ENCODE data around the gene GPR55. TPM values are rescaled to one million over a fixed set of nuclear protein-coding genes. Genes with fewer than 3 reads are reported as not detected.
"Not testable (repeated sequence)": the region's sequence is repeated elsewhere in the genome, so short reads cannot be mapped to it uniquely, and the experiment has no call there.

GPR55 gene
- 1 to 10 TPM; 1.2 to 1.6 (median 1.5) TPM for total RNA-seq

GRCh38 chr2:230924470-230925341 lies at the start of gene GPR55:
Gene GPR55 (minus strand): TSS chr2:230925242. CDS start chr2:230910962, 14,280 bp downstream.
- Mint-ChIP-seq H3K9me3 (no peaks in the 10 kb centered on the region), H3K27me3 (ENCODE audit: low read depth) (peaks cover 7% of the 10 kb centered on the region), H3K4me3 (peak within 1 kb of the TSS; percentile 71), H3K36me3 (ENCODE audit: insufficient read depth) (no peaks in the 10 kb centered on the region), H3K4me1 (ENCODE audit: low read depth) (peaks cover 60% of the 10 kb centered on the region)
- DNase-seq, result peak; percentile 52
- ATAC-seq, result peak; percentile 69

GRCh38 chr2:230974096-230974913 lies 49.3 kb upstream of the GPR55 start:
- Mint-ChIP-seq H3K4me1 (ENCODE audit: low read depth) (peaks cover 46% of the 10 kb centered on the region), H3K27me3 (ENCODE audit: low read depth) (peaks cover 6% of the 10 kb centered on the region), H3K9me3 (peaks cover 3% of the 10 kb centered on the region), H3K4me3 (peak overlapping the region; percentile 69), H3K36me3 (ENCODE audit: insufficient read depth) (peaks cover 2% of the 10 kb centered on the region)
- DNase-seq (peak; percentile 64), ATAC-seq (peak; percentile 92 to 93)

- Mint-ChIP-seq H3K4me3 (no peak overlapping the region), H3K27me3 (ENCODE audit: low read depth) (peaks cover 8% of the 10 kb centered on the region), H3K36me3 (ENCODE audit: insufficient read depth) (peaks cover 2% of the 10 kb centered on the region), H3K4me1 (ENCODE audit: low read depth) (peaks cover 37% of the 10 kb centered on the region), H3K9me3 (peaks cover 3% of the 10 kb centered on the region)
- ATAC-seq (no peak), DNase-seq (no peak)
These were observed 47.0 kb upstream of the GPR55 start for GRCh38 chr2:230972046-230972445.

- Mint-ChIP-seq H3K4me1 (ENCODE audit: low read depth) (peaks cover 22% of the 10 kb centered on the region), H3K36me3 (ENCODE audit: insufficient read depth) (peaks cover 1% of the 10 kb centered on the region), H3K9me3 (peaks cover 2% of the 10 kb centered on the region), H3K27me3 (ENCODE audit: low read depth) (peaks cover 3% of the 10 kb centered on the region), H3K4me3 (peak overlapping the region; percentile 12)
- ATAC-seq, result no peak
- DNase-seq, result no peak
These were observed 44.6 kb upstream of the GPR55 start for GRCh38 chr2:230969659-230970015.

- DNase-seq (no peak), ATAC-seq (no peak)
- no peak overlapping the region for H3K4me3 Mint-ChIP-seq
- peaks cover 2% of the 10 kb centered on the region for H3K27me3 Mint-ChIP-seq (ENCODE audit: low read depth)
- no peaks in the 10 kb centered on the region for H3K36me3 Mint-ChIP-seq (ENCODE audit: insufficient read depth)
- H3K4me1 Mint-ChIP-seq (ENCODE audit: low read depth), result peaks cover 17% of the 10 kb centered on the region
- no peaks in the 10 kb centered on the region for H3K9me3 Mint-ChIP-seq
These were observed 44.0 kb upstream of the GPR55 start for GRCh38 chr2:230968921-230969658.

- not testable (repeated sequence) for H3K9me3 Mint-ChIP-seq; H3K36me3 Mint-ChIP-seq (ENCODE audit: insufficient read depth); H3K27me3 Mint-ChIP-seq (ENCODE audit: low read depth); H3K4me3 Mint-ChIP-seq; DNase-seq; ATAC-seq
- H3K4me1 Mint-ChIP-seq (ENCODE audit: low read depth), result peaks cover 10% of the 10 kb centered on the region
These were observed 43.3 kb upstream of the GPR55 start for GRCh38 chr2:230968314-230968713.

- H3K27me3 Mint-ChIP-seq (ENCODE audit: low read depth), result peaks cover 2% of the 10 kb centered on the region
- H3K36me3 Mint-ChIP-seq (ENCODE audit: insufficient read depth), result no peaks in the 10 kb centered on the region
- no peaks in the 10 kb centered on the region for H3K9me3 Mint-ChIP-seq
- ATAC-seq, result no peak
- DNase-seq, result no peak
- H3K4me1 Mint-ChIP-seq (ENCODE audit: low read depth), result peaks cover 6% of the 10 kb centered on the region
- H3K4me3 Mint-ChIP-seq, result no peak overlapping the region
These were observed 42.1 kb upstream of the GPR55 start for GRCh38 chr2:230967113-230967512.

GRCh38 chr2:230964136-230964730 lies 39.2 kb upstream of the GPR55 start:
- no peak for DNase-seq
- H3K4me1 Mint-ChIP-seq (ENCODE audit: low read depth), result peaks cover 1% of the 10 kb centered on the region
- no peaks in the 10 kb centered on the region for H3K36me3 Mint-ChIP-seq (ENCODE audit: insufficient read depth)
- H3K27me3 Mint-ChIP-seq (ENCODE audit: low read depth), result peaks cover 12% of the 10 kb centered on the region
- no peaks in the 10 kb centered on the region for H3K9me3 Mint-ChIP-seq
- H3K4me3 Mint-ChIP-seq, result no peak overlapping the region
- ATAC-seq, result no peak

GRCh38 chr2:230961091-230961491 lies 36.0 kb upstream of the GPR55 start:
- no peak for ATAC-seq
- Mint-ChIP-seq H3K9me3 (no peaks in the 10 kb centered on the region), H3K27me3 (ENCODE audit: low read depth) (peaks cover 29% of the 10 kb centered on the region), H3K4me3 (no peak overlapping the region), H3K4me1 (ENCODE audit: low read depth) (peaks cover 18% of the 10 kb centered on the region), H3K36me3 (ENCODE audit: insufficient read depth) (no peaks in the 10 kb centered on the region)
- no peak for DNase-seq

GRCh38 chr2:230960026-230960425 lies 35.0 kb upstream of the GPR55 start:
- DNase-seq, result no peak
- H3K36me3 Mint-ChIP-seq (ENCODE audit: insufficient read depth), result no peaks in the 10 kb centered on the region
- H3K9me3 Mint-ChIP-seq, result no peaks in the 10 kb centered on the region
- no peak overlapping the region for H3K4me3 Mint-ChIP-seq
- no peak for ATAC-seq
- H3K27me3 Mint-ChIP-seq (ENCODE audit: low read depth), result peaks cover 33% of the 10 kb centered on the region
- H3K4me1 Mint-ChIP-seq (ENCODE audit: low read depth), result peaks cover 24% of the 10 kb centered on the region

- no peak for ATAC-seq
- peak overlapping the region; percentile 16 for H3K4me3 Mint-ChIP-seq
- no peaks in the 10 kb centered on the region for H3K9me3 Mint-ChIP-seq
- DNase-seq, result no peak
- H3K27me3 Mint-ChIP-seq (ENCODE audit: low read depth), result peaks cover 34% of the 10 kb centered on the region
- H3K4me1 Mint-ChIP-seq (ENCODE audit: low read depth), result peaks cover 25% of the 10 kb centered on the region
- H3K36me3 Mint-ChIP-seq (ENCODE audit: insufficient read depth), result no peaks in the 10 kb centered on the region
These were observed 34.0 kb upstream of the GPR55 start for GRCh38 chr2:230958820-230959756.

GRCh38 chr2:230957756-230958391 lies 32.8 kb upstream of the GPR55 start:
- no peak for ATAC-seq
- peaks cover 37% of the 10 kb centered on the region for H3K27me3 Mint-ChIP-seq (ENCODE audit: low read depth)

More at GRCh38 chr2:230957756-230958391, 32.8 kb upstream of the GPR55 start:
- peaks cover 25% of the 10 kb centered on the region for H3K4me1 Mint-ChIP-seq (ENCODE audit: low read depth)
- H3K4me3 Mint-ChIP-seq, result peak overlapping the region; percentile 87
- H3K9me3 Mint-ChIP-seq, result no peaks in the 10 kb centered on the region
- no peak for DNase-seq
- H3K36me3 Mint-ChIP-seq (ENCODE audit: insufficient read depth), result no peaks in the 10 kb centered on the region

Data from activated T-cell treated with anti-CD3 and anti-CD28 coated beads, Interleukin-2, amount 50 U/mL, for 4 hours (primary cell).